A673 (cell line): Measurements from ENCODE around the gene ADAM20.
"Not testable (repeated sequence)": the region's sequence is repeated elsewhere in the genome, so short reads cannot be mapped to it uniquely, and the experiment has no call there.

ENCODE experiments used
- EZH2 ChIP-seq: fragments of 200-600 bp; sonication (generic); IDR thresholded peaks from 2 replicates; pipeline ENCODE4 v1.6.1; 2017; ENCODE audit warnings: borderline replicate concordance, low read depth, mild to moderate bottlenecking, mixed read lengths, antibody characterized with exemption, low read length; ENCODE audit not compliant: poor library complexity, severe bottlenecking
- TF ChIP-seq, protein P1 (sequence below): fragments of 300-800, 200-600 bp; sonication (generic); conservative IDR thresholded peaks from 2 replicates; pipeline ENCODE4 v1.5.1; 2017; ENCODE audit warnings: low read depth, mild to moderate bottlenecking, antibody characterized with exemption, low read length, moderate library complexity, mixed read lengths

DNA sequence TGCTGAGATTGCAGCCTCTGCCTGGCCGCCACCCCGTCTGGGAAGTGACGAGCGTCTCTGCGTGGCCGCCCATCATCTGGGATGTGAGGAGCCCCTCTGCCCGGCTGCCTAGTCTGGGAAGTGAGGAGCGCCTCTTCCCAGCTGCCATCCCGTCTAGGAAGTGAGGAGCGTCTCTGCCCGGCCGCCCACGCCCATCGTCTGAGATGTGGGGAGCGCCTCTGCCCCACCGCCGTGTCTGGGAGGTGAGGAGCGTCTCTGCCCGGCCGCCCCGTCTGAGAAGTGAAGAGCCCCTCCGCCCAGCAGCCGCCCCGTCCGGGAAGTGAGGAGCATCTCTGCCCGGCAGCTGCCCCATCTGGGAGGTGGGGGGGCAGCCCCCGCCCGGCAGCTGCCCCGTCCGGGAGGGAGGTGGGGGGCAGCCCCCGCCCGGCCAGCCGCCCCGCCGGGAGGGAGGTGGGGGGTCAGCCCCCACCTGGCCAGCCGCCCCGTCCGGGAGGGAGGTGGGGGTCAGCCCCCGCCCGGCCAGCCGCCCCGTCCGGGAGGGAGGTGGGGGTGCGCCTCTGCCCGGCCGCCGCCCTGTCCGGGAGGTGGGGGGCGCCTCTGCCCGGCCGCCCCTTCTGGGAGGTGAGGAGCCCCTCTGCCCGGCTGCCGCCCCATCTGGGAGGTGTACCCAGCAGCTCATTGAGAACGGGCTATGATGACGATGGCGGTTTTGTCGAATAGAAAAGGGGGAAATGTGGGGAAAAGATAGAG is 57.3 kb downstream of the ADAM20 start:
- TF ChIP-seq, protein P1, sequence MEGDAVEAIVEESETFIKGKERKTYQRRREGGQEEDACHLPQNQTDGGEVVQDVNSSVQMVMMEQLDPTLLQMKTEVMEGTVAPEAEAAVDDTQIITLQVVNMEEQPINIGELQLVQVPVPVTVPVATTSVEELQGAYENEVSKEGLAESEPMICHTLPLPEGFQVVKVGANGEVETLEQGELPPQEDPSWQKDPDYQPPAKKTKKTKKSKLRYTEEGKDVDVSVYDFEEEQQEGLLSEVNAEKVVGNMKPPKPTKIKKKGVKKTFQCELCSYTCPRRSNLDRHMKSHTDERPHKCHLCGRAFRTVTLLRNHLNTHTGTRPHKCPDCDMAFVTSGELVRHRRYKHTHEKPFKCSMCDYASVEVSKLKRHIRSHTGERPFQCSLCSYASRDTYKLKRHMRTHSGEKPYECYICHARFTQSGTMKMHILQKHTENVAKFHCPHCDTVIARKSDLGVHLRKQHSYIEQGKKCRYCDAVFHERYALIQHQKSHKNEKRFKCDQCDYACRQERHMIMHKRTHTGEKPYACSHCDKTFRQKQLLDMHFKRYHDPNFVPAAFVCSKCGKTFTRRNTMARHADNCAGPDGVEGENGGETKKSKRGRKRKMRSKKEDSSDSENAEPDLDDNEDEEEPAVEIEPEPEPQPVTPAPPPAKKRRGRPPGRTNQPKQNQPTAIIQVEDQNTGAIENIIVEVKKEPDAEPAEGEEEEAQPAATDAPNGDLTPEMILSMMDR = not testable (repeated sequence)
- not testable (repeated sequence) for TF ChIP-seq EZH2
